WERI-Rb-1 (cell line): ENCODE measurements around the gene SSTR3.

ENCODE experiments used
- DNase-seq: peaks from one replicate; pipeline ENCODE4 v3.0.0-alpha.2; 2020
- H3K27ac ChIP-seq: fragments of 250-450 bp; sonication (Bioruptor Pico); 2 replicates; pipeline ENCODE4 v1.5.1; 2020; ENCODE audit warnings: mild to moderate bottlenecking, moderate library complexity
- H3K27me3 ChIP-seq: fragments of 250-450 bp; sonication (Bioruptor Pico); 2 replicates; pipeline ENCODE4 v1.5.1; 2021; ENCODE audit warnings: mild to moderate bottlenecking, low read depth, moderate library complexity; ENCODE audit not compliant: insufficient read depth, severe bottlenecking
- H3K36me3 ChIP-seq: fragments of 250-450 bp; sonication (Bioruptor Pico); 2 replicates; pipeline ENCODE4 v1.5.1; 2020; ENCODE audit warnings: mild to moderate bottlenecking, moderate library complexity
- H3K4me3 ChIP-seq: 2 replicates; pipeline ENCODE4 v1.5.1; 2011; ENCODE audit warnings: low read depth, mild to moderate bottlenecking, control low read depth, low read length
- H3K9me3 ChIP-seq: fragments of 250-450 bp; sonication (Bioruptor Pico); 2 replicates; pipeline ENCODE4 v1.5.1; 2021; ENCODE audit warnings: mild to moderate bottlenecking, moderate library complexity; ENCODE audit not compliant: severe bottlenecking
- CTCF ChIP-seq: IDR thresholded peaks from 2 replicates; pipeline ENCODE4 v1.5.1; 2011; ENCODE audit warnings: low read depth, mild to moderate bottlenecking, control low read depth, inconsistent platforms, low read length

Gene SSTR3

GRCh38 chr22:37184380-37184755 lies 27.9 kb downstream of the SSTR3 start:
- no peak for TF ChIP-seq CTCF
- no peak overlapping the region for H3K4me3 ChIP-seq
- no peak overlapping the region for H3K27ac ChIP-seq
- H3K27me3 ChIP-seq, result no peaks in the 10 kb centered on the region
- no peak for DNase-seq
- no peaks in the 10 kb centered on the region for H3K9me3 ChIP-seq
- no peaks in the 10 kb centered on the region for H3K36me3 ChIP-seq

GRCh38 chr22:37183432-37184379 lies 28.6 kb downstream of the SSTR3 start:
- no peaks in the 10 kb centered on the region for H3K36me3 ChIP-seq
- H3K9me3 ChIP-seq, result no peaks in the 10 kb centered on the region
- peak; percentile 53 for TF ChIP-seq CTCF
- H3K27me3 ChIP-seq, result no peaks in the 10 kb centered on the region
- peak; percentile 44 for DNase-seq
- H3K4me3 ChIP-seq, result no peak overlapping the region
- H3K27ac ChIP-seq, result no peak overlapping the region

- no peak for TF ChIP-seq CTCF
- no peaks in the 10 kb centered on the region for H3K9me3 ChIP-seq
- DNase-seq, result no peak
- H3K36me3 ChIP-seq, result no peaks in the 10 kb centered on the region
- H3K4me3 ChIP-seq, result no peak overlapping the region
- no peak overlapping the region for H3K27ac ChIP-seq
- no peaks in the 10 kb centered on the region for H3K27me3 ChIP-seq
Observed at GRCh38 chr22:37182949-37183245, 29.4 kb downstream of the SSTR3 start.

GRCh38 chr22:37182101-37182948 lies 30.0 kb downstream of the SSTR3 start:
- Histone ChIP-seq H3K27me3 (no peaks in the 10 kb centered on the region), H3K27ac (no peak overlapping the region), H3K9me3 (no peaks in the 10 kb centered on the region), H3K4me3 (no peak overlapping the region), H3K36me3 (no peaks in the 10 kb centered on the region)
- DNase-seq, result no peak
- TF ChIP-seq CTCF, result peak; percentile 22; the same call in 1 of the 2 replicates

- no peak overlapping the region for H3K4me3 ChIP-seq
- no peak overlapping the region for H3K27ac ChIP-seq
- DNase-seq, result no peak
- no peaks in the 10 kb centered on the region for H3K27me3 ChIP-seq
- H3K36me3 ChIP-seq, result no peaks in the 10 kb centered on the region
- TF ChIP-seq CTCF, result no peak
- H3K9me3 ChIP-seq, result no peaks in the 10 kb centered on the region
Observed at GRCh38 chr22:37181681-37182080, 30.6 kb downstream of the SSTR3 start.
